Caki2 (cell line): ENCODE data around the gene INAFM2. TPM values are rescaled to one million over a fixed set of nuclear protein-coding genes. Genes with fewer than 3 reads are reported as not detected.

Source experiments
- DNase-seq: peaks from one replicate; pipeline ENCODE4 v3.0.0-alpha.2; 2015; ENCODE audit warnings: low read depth
- in situ Hi-C: cut with HindIII; loops from 2 replicates; pipeline ENCODE4 v1.10.0; 2016; ENCODE audit warnings: low sequenced_read_pairs, low pct_unique_long_range_greater_than_20kb, mixed read lengths
- total RNA-seq: library from RNA; depleted of rRNA; stranded (reverse); fragments of >200 nt; shearing (Covaris generic); gene quantifications from 2 replicates; pipeline ENCODE4 v1.2.3, GENCODE V29; 2014; ENCODE audit warnings: low replicate concordance

The INAFM2 gene
- total RNA-seq, 1 experiment from 2014 or later = 4.6 TPM

- no peak for DNase-seq
- in situ Hi-C loops = no loop called here
Measured at GRCh38 chr15:40300771-40301170, 22.7 kb upstream of the INAFM2 start.

GRCh38 chr15:40301467-40302179, 21.9 kb upstream of the INAFM2 start:
- DNase-seq = no peak

GRCh38 chr15:40302288-40302886, 21.1 kb upstream of the INAFM2 start:
- DNase-seq = no peak
- in situ Hi-C loops = no loop called here

More at GRCh38 chr15:40301467-40302179, 21.9 kb upstream of the INAFM2 start:
- in situ Hi-C loops = no loop called here

DNA sequence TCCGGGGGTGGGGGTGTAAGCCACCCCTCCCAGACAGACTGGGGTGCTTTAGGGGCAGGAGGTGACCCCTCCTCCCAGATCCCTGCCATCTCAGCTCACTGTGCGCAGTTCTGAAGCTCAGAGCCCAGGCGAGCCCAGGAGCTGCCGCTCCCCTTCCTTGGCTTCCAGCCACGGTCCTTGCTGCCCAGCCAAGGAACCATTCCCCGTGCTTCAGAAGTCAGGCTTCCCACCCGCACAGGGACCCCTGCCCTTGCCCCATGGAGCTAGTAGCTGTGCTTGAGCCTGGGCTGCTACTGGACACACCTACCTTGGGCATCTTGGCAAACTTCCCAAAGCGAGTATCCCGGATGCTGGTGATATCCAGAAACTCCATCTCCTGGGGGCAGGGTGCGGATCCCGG, 20.5 kb upstream of the INAFM2 start:
- in situ Hi-C loops = no loop called here
- DNase-seq = no peak

DNA sequence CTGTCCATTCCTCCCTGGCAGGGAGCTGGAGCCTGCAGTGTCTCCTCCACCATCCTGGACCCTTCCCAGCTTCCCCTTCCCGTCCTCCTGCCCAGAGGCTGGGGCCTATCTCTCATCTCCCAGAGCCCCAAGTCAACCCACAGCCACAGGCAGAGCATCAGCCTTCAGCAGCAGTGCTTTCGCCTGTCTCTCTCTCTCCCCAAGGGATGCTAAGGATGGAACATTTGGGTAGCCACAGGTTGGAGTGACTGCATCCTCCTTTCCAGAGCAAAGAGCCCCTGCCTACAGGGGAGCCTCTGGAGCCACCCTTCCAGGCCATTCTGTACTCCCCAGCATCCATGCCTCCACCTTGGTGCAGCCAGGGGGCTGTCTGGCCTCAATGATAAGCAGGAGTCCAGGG, 19.9 kb upstream of the INAFM2 start:
- no peak for DNase-seq
- in situ Hi-C loops = no loop called here

DNA sequence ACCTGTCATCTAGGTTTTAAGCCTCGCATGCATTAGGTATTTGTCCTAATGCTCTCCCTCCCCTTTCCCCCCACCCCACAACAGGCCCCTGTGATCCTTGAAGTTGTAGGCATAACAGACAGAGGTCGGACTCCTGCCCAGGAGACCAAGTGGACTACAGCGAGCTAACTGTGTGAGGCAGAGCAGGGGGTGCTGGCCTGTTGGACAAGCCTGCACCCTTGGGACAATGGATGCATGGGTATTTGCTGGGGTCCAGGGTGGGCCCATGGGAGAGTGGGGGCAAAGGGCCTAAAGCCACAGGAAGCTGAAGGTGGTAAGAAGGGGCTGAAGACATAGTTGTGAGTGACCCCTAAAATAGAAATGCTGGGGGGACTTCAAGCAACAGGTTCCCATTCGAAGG, 18.2 kb upstream of the INAFM2 start:
- no peak for DNase-seq
- in situ Hi-C loops = no loop called here

DNA sequence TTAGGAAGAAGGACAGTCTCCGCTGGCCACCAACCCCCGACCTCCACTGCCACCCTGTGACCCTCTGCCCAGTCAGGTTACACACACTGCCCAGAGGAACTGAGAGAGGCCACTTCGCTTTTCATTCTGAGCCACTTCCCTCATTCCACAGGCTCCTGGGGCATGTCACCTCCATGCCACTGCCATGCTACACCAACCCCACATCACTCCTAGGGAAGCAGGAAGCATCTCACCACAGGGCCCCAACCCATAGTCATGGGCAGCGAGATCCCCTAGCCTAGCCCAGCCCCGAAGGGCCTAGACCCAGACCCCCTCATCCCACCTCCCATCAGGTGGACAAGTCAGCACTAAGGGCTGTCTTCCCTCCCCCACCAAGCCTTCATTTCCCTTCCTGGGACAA, 17.1 kb upstream of the INAFM2 start:
- in situ Hi-C loops = no loop called here
- no peak for DNase-seq

GRCh38 chr15:40306908-40307307, 16.6 kb upstream of the INAFM2 start:
- no peak for DNase-seq
- in situ Hi-C loops = no loop called here

DNA sequence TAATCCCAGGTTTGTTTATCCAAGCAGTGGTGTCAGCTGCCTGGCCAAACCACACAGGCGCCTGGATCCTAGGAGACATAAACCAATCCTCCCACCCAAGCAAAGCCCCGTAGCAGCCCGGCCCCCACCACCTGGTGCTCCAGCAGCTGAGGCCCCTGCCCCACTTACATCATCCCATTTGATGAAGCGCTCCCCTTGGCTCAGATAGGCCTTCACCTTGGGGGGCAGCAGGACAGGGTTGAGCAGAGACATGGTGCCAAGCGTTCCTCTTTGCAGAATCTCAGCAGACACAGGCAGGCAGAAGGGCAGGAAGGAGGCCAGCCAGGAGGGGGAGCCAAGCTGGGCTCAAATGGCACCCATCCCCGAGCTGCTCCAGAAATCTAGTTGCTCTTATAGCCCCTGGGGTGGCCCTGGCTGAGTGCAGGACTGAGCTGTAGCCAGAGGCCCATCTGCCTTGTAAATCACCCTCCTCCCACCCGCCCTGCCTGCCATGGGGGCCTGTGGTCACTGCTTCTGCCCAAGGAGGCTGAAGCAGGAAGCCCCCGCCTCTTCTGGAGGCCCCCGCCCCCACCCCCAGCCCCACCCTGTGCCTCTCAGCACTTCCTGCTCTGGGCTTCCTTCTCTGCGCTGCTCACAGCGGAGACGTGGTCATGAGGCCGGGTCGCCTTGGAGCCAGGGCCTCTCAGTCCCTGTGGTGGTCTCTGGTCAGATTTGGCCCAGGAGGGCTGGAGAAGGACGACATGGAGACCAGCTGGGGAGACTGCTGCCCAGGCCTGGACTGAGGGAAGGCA, 15.9 kb upstream of the INAFM2 start, which contains the start of gene PLCB2:
PLCB2 (minus strand) TSS at position 515 of the 791 bp plus-strand sequence; CDS start at position 252, 263 bp downstream.
- DNase-seq = no peak
- in situ Hi-C loops = no loop called here

- no peak for DNase-seq
- in situ Hi-C loops = no loop called here
Measured at GRCh38 chr15:40309344-40309862, 14.1 kb upstream of the INAFM2 start.

DNA sequence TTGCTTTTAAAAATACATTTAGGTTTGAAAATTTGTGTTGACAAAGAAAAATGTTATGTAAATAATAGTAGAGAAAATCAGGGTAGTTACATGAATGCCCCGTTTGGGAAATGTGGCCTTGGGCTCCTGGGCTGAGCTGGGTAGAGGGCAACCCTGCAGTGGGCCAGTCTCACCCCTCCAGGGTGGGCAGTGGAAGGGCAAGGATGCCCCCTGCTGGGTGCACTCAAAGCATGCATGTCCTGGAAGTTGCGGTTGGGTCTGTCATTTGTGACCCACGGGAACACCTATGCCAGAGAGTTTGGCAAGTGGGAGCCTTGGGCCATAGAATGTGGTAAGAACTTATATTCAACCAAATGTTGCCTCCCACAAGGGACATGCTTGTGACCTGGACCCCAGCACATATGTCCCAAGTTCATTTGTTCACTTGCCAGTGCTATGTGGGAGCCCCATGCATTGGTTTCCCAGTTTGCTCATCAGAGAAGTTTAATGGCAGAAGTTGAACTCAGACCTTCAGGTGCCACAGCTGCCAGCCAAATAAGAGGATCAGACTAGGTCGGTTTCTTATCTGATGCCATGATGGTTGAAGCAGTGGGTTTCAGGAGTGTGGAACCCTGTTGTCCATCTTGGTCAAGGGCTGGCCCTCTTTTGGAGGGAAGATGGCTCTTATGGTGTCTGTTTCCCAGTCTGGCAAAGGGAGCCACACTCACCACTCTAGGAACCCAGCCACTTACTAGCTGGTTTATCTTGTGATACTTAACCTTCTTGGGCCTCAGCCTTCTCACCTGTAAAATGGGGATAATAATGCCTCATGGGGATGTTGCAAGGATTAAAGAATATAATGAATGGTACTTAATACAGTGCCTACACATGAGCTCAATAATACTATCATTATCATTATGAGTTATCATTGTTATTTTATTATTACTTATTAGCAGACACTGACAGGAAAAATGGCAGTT, 13.2 kb upstream of the INAFM2 start:
- DNase-seq = peak; percentile 20
- in situ Hi-C loops = no loop called here

DNA sequence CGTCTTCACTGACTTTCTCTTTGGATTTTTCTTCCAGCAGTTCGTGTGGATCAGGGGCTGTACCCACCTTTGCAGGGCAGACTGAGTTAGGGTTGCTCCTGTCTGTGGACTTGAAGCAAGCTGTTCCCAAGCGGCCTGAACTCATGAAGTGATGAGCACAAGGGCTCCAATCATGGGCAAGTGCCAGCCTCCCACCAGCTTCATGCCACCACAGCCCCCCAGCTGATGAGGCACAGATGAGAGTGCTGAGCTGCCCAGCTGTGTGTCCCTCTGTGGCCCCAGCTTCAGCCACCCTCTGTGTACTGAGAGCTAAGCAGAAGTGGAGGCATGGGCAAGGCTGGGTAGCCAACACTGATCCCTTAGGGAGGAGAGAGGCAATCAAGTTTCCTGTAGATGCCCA, 12.5 kb upstream of the INAFM2 start:
- in situ Hi-C loops = no loop called here
- DNase-seq = no peak

DNA sequence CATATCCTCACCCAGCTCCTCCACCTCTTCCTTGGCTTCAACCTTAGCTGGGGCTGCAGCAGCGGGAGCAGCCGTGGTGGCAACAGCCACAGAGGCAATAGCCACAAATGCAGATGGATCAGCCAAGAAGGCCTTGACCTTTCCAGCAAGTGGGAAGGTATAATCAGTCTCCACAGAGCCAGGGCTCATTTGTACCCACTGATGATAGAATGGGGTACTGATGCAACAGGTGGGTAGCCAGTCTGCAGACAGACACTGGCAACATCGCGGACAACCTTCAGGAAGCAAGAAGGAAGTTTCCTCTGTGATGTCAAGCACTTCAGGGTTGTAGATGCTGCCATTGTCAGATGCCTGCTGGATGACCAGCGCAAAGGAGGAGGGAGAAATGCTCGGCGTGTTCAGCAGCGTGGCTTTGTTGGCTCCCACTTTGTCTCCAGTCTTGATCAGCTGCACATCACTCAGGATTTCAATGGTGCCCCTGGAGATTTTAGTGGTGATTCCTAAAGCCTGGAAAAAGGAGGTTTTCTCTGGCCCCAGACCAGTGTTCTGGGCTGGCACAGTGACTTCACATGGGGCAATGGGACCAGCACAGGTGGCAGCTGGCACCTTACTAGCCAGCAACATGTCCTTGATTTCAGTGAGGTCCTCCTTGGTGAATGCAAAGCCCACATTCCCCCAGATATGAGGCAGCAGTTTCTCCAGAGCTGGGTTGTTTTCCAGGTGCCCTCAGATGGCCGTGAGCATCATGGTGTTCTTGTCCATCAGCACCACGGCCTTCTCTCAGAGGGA, 10.9 kb upstream of the INAFM2 start:
- in situ Hi-C loops = no loop called here

DNA sequence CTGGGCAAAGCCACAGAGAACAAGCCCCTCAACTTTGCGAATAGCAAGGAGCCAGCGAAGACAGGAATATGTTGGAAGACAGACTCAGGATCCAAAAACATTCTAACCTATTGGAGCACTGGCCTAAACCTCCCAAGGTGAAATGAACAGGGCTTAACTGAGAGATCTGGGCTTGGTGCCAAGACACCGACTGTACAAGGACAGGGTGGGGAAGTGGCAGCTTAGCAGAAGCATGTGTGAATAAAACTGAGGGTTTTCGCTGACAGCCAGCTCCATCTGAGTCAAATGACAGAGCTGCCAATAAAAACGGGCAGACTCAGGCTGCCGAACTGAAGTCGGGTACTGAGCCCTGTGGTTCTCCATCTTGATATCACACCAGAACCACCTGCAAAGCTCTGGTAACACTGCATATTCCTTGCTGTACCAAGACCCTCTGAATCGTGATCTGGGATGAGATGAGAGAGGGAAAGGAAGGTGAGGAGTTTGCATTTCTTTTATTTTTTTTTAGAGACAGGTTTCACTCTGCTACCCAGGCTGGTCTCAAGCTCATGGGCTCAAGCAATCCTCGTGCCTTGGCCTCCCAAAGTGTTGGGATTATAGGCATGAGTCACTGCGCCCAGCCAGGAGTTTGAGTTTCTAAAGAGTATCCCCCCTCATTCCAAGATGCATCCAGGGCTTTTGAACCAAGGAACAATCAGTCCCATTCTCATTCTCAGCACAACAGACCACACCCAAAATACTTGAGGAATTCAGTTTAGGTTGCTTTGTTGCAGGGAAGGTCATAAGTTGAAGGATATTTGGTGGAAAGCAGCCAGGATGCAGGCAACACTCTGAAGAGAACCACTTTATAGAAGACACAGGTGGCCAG, 9.7 kb upstream of the INAFM2 start:
- no peak for DNase-seq
- in situ Hi-C loops = no loop called here

More for the DNA sequence above, 10.9 kb upstream of the INAFM2 start:
- no peak for DNase-seq

- no peak for DNase-seq
- in situ Hi-C loops = no loop called here
Measured at GRCh38 chr15:40314723-40315276, 8.7 kb upstream of the INAFM2 start.

DNA sequence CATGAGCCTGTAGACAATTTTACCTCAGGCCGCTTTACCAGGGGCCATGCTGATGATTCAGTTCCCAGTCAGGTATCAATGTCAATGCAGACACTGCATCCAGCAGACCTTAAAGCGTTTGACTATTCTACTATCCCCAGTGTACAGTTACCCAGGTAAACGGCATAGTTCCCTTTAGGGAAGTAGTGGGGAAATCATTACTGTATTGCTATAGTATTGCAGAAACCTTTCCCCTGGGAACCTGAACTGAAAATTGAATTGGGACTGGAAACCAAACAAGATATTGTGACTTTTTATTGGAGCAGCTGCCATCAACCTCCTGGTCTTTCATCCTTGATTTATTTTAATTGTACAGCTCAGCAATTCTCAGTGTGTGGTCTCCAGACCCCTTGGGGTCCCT, 6.6 kb upstream of the INAFM2 start:
- in situ Hi-C loops = no loop called here

More for the DNA sequence above, 6.6 kb upstream of the INAFM2 start:
- DNase-seq = no peak
